ENCODE results near the gene HOXB8.

Gene HOXB8

DNA sequence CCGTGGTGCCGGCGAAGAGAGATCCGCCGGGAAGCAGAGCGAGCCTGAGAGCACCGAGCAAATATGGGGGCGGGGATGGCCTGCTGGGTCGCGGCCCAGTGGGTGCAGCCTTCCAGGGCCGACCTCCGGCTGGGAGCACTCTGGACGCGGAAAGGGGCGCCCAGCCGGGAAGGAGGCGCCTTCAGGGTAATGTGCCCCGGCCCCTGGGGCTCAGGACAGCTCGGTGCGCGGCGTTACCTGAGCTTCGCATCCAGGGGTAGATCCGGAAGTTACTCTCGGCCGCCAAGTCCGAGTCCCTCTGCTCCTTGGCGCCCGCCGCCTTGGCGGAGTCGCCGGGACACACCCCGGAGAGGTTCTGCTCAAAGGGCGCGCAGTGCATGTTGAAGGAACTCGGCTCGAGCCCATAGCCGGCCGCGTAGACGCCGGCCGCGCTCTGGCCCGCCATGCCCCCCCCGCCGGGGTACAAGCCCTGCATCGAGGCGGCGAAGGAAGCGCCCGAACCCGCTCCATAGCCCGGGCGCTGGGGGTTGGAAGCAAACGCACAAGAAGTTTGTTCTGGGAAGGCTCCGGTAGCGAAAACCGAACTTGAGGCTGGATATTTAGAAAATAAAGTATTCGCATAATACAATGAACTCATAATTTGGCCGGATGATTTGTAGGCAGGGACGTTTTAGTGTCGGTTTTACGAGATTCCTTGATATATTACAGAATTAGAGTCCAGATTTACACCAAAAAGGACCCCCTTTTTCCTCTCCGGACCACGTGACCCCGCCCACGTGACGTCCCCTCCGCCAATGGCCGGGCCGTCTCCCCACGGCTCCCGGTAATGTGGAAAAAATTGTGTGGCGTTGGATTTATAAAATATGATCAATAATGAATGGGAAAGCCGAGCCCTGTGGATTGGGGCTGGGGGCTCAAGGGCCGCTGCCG lies 4.5 kb downstream of the HOXB8 start, which contains the start of gene HOXB7:
Gene HOXB7, minus strand, starts transcription at position 736 of the 930 bp plus-strand sequence. Its CDS starts 99 bp downstream, at position 637.
- peak; percentile 63 for DNase-seq

- DNase-seq: no peak
Observed at GRCh38 chr17:48609759-48610281, 5.3 kb downstream of the HOXB8 start.

- DNase-seq: no peak
Observed at GRCh38 chr17:48609033-48609432, 6.1 kb downstream of the HOXB8 start.

DNA sequence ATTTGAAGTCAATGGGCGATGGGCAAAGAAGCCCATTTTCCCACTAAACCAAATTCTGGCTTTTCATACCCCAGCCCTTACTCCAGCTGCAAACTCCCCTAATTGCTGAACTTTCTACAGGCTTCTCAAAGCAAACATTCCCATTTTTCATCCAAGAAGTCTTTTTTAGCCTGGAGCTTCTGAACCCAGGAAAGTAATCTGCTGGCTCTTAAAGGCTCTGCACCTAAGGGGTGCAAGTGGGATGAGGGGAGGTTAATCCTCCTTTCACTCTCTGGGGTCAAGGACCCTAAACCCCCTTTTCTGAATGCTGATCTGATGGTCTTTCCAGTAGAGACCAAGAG lies 6.6 kb downstream of the HOXB8 start:
- DNase-seq: no peak

DNA sequence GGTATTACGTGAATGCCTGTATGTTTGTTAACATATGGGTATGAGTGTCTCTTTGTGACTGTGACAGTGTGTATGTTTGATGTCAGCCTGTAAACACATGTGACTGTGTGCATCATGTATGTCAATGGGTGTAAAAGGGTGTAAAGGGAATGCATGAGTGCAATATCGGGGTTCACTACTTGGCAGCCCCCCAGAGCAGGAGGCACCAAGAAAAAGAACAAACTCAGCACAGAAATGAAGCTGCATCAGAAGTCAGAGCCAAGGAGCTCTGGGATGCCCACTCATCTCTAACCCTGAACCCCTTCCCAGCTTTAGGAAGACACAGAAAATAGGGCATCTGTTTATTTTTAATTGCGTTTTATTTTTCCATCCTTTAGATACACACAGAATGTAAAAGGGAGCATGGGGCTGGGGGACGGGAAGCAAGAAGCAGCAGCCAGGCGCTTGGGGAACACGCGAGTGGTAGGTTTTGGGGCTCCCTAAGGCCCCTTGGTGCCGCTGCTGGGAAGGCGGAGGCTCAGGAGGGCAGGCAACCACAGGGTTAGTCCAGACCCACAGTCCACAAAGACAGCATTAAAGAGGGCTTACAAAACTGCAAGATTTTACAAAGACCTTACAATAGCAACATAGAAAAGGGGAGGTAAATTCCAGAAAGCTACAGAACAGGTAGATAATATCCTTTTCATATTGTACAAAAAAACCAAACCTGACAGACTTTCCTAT lies 8.0 kb downstream of the HOXB8 start:
- no peak for DNase-seq

GRCh38 chr17:48605991-48606891 lies 8.9 kb downstream of the HOXB8 start:
- no peak for DNase-seq

- DNase-seq: no peak
Observed at GRCh38 chr17:48605409-48605919, 9.6 kb downstream of the HOXB8 start.

- no peak for DNase-seq
Observed at GRCh38 chr17:48604770-48605329, 10.2 kb downstream of the HOXB8 start, which contains the start of gene HOXB6. HOXB6 (minus strand) TSS chr17:48604986; CDS start chr17:48598150, 6,836 bp downstream.

GRCh38 chr17:48603959-48604769 lies 10.9 kb downstream of the HOXB8 start:
- DNase-seq: no peak

- DNase-seq: no peak
Observed at GRCh38 chr17:48601539-48602425, 13.3 kb downstream of the HOXB8 start.

- no peak for DNase-seq
Observed at GRCh38 chr17:48601207-48601538, 13.9 kb downstream of the HOXB8 start.

DNA sequence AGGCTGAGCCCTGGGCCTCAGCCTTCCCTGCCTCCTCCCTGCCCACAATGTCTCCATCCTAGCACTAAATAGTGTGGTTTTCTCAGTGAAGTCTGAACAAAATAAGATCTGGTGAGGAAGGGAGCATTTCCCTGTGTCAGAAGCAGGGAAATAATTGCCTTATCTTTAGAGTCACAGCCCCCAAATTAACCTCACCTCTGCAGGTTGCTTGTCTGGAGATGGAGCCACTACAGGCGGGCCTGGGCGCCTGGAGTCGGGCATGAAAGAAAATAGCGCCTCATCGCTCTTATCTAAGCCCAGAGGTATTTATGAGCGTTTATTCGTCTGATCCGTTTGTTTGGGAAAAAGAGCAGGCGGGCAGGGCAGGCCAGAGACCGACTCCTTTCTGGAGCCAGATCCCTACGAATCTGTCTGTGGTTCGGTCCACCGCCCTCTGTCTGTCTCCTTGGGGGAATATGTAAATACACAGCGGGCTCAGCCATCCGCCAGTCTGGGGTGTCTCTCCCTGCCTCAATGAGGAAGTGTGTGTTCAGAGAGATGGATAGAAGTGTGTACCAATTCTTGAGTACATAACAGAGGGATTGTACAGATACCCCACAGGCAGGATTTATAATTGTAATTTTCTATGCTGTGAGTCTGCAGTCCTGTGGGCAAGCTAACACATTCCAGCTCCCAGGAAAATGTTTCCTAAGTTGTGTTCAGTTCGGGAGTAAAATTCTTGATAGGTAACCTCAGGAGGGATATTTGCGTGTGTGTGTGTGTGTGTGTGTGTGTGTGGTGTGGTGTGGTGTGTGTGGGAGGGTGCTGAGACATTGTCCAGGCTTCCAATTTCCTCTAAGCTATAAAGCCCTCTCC lies 14.6 kb downstream of the HOXB8 start:
- DNase-seq: no peak

- no peak for DNase-seq
Observed at GRCh38 chr17:48599354-48599753, 15.7 kb downstream of the HOXB8 start.

GRCh38 chr17:48598736-48599135 lies 16.4 kb downstream of the HOXB8 start:
- no peak for DNase-seq

- DNase-seq: peak; percentile 45
Observed at GRCh38 chr17:48597778-48598631, 17.1 kb downstream of the HOXB8 start.

DNA sequence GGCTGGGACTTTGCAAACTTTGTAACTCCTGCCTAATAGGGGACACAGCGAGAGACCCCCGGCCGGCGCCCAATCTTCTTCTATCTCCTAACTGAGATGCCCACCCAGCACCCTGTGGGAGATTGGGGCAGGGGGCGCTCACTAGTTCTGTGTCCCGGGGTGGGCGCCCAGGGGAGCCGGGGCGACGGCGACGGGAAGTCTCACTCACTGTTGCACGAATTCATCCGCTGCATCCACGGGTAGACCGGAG lies 17.6 kb downstream of the HOXB8 start:
- DNase-seq: no peak

DNA sequence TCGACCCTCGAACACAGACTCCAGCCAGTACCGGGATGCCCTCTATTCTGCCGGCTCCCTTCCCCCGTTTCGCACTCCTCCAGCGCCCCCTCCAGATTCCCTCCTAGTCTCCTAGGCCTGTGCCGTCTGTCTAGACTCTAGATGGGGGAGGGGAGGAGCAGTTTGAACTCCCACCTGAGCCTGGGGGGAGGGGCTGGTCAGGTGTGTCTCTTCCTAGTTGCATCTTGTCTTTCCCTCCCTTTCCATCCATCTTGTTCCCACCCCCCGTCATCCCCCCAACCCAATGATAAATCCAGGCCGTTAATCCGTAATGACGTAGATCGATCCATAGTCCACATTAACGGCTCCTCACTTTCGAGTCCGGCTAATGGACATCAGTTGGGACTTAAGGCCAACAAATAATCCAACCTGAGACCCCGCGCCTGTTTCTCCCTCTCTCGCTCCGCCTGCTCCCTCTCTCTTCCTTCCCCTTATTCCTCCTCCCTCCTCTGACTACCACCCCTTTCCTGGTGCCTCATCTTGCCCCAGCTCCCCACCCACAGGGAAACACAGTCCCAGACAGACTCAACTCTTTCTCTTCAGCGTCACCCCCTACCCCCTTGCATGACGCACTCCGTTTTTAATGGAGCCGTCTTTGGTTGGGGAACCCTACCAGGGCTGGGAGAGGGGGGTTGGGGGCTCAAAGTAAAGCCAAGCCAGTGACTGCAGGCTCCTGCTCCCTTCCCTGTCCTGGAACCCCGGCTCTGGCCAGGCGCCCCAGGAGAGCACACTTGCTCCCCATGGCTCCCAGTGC lies 18.2 kb downstream of the HOXB8 start:
- DNase-seq: no peak
